BJ (cell line): Measurements from ENCODE around the gene MOK. TPM values are rescaled to one million over a fixed set of nuclear protein-coding genes. Genes with fewer than 3 reads are reported as not detected.
"Not testable (repeated sequence)": the region's sequence is repeated elsewhere in the genome, so short reads cannot be mapped to it uniquely, and the experiment has no call there.

Experiments used
- CTCF ChIA-PET: fragments of 350-600 bp; formaldehyde crosslinking; extraction: SDS; loops from one replicate; lab custom pipeline; 2021; ENCODE audit warnings: antibody characterized with exemption, inconsistent platforms; lab: Yijun Ruan, JAX
- POLR2A ChIA-PET: fragments of 300-600 bp; sonication (Branson Sonifier 250); formaldehyde crosslinking; extraction: SDS; loops from one replicate; lab custom pipeline; 2021; ENCODE audit warnings: antibody characterized with exemption; lab: Charles Lee
- DNase-seq: peaks from one replicate; pipeline ENCODE4 v3.0.0-alpha.2; 2011; ENCODE audit warnings: low read depth
- H3K27me3 ChIP-seq: 2 replicates; pipeline ENCODE4 v1.6.0; 2011; ENCODE audit warnings: low read length; ENCODE audit not compliant: control insufficient read depth, insufficient read depth
- H3K36me3 ChIP-seq: 2 replicates; pipeline ENCODE4 v1.5.1; 2011; ENCODE audit warnings: low read length; ENCODE audit not compliant: control insufficient read depth, insufficient read depth
- H3K4me3 ChIP-seq: 2 replicates; pipeline ENCODE4 v1.5.1; 2011; ENCODE audit warnings: low read depth, mild to moderate bottlenecking, control low read depth, low read length
- polyA minus RNA-seq: library from RNA; depleted of rRNA, polyadenylated mRNA; stranded (reverse); fragments of >200 nt; gene quantifications from 2 replicates; pipeline ENCODE4 v1.2.3, GENCODE V29; 2011; rRNA and poly(A)+ RNA removed
- polyA plus RNA-seq: library from polyadenylated mRNA; depleted of rRNA; stranded (reverse); fragments of >200 nt; gene quantifications from 2 replicates; pipeline ENCODE4 v1.2.3, GENCODE V29; 2011; rRNA removed
- TF ChIP-seq, protein P1 (sequence below): IDR thresholded peaks from 2 replicates; pipeline ENCODE4 v1.5.1; 2011; ENCODE audit warnings: low read depth, mild to moderate bottlenecking, control low read depth, inconsistent platforms, low read length, moderate library complexity; ENCODE audit not compliant: insufficient read depth

MOK gene
- polyA plus RNA-seq (20.5 and 26.0 TPM in 2 replicates), polyA minus RNA-seq (15.9 and 23.4 TPM in 2 replicates)

- POLR2A ChIA-PET: no interaction called here
- peak; percentile 94 for DNase-seq
- TF ChIP-seq, protein P1, sequence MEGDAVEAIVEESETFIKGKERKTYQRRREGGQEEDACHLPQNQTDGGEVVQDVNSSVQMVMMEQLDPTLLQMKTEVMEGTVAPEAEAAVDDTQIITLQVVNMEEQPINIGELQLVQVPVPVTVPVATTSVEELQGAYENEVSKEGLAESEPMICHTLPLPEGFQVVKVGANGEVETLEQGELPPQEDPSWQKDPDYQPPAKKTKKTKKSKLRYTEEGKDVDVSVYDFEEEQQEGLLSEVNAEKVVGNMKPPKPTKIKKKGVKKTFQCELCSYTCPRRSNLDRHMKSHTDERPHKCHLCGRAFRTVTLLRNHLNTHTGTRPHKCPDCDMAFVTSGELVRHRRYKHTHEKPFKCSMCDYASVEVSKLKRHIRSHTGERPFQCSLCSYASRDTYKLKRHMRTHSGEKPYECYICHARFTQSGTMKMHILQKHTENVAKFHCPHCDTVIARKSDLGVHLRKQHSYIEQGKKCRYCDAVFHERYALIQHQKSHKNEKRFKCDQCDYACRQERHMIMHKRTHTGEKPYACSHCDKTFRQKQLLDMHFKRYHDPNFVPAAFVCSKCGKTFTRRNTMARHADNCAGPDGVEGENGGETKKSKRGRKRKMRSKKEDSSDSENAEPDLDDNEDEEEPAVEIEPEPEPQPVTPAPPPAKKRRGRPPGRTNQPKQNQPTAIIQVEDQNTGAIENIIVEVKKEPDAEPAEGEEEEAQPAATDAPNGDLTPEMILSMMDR: no peak
- H3K4me3 ChIP-seq: peak within 1 kb of the TSS; percentile 62
- CTCF ChIA-PET: interaction anchor here (0.6 to 3.0 kb wide), 4 partner anchors 10 to 141 kb away, joined by 4 to 25 read pairs (median 11); no protein-coding TSS in a partner anchor
- H3K27me3 ChIP-seq: no peaks in the 10 kb centered on the region
- H3K36me3 ChIP-seq: no peaks in the 10 kb centered on the region
Observed at GRCh38 chr14:102304611-102305506, at the start of gene MOK. MOK (minus strand) TSS chr14:102305164; CDS start chr14:102304968, 196 bp downstream.

- CTCF ChIA-PET: no interaction called here
- Histone ChIP-seq H3K36me3 (peaks cover 15% of the 10 kb centered on the region), H3K4me3 (no peak overlapping the region), H3K27me3 (no peaks in the 10 kb centered on the region)
- DNase-seq: no peak
- TF ChIP-seq, protein P1: no peak
- POLR2A ChIA-PET: no interaction called here
Observed at GRCh38 chr14:102353126-102353619, 48.2 kb upstream of the MOK start.

GRCh38 chr14:102352213-102352612 is 47.2 kb upstream of the MOK start:
- TF ChIP-seq, protein P1: no peak
- Histone ChIP-seq H3K27me3 (no peaks in the 10 kb centered on the region), H3K4me3 (no peak overlapping the region), H3K36me3 (peaks cover 15% of the 10 kb centered on the region)
- CTCF ChIA-PET: interaction anchor here (1.3 kb wide), 1 partner anchor 8 kb away, joined by 4 read pairs; no protein-coding TSS in a partner anchor
- POLR2A ChIA-PET: no interaction called here
- DNase-seq: no peak

DNA sequence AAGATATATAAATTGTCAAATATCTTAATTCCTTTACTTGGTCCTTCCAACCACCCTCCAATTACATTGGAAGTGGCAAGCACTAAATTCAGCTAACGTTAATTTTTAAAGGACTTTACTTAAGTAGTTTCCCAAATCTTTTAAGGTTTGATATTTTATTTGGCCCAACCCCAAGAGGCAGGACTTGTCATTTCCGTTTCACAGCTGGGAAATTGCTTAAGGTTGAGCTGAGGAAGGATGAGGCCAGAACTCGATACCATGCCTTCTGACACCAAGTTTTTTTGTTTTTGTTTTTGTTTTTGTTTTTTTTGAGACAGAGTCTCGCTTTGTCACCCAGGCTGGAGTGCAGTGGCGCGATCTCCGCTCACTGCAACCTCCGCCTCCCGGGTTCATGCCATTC is 46.6 kb upstream of the MOK start:
- H3K27me3 ChIP-seq, H3K4me3 ChIP-seq, DNase-seq, POLR2A ChIA-PET: not testable (repeated sequence)
- CTCF ChIA-PET: interaction anchor here (1.3 kb wide), 1 partner anchor 9 kb away, joined by 4 read pairs; no protein-coding TSS in a partner anchor
- H3K36me3 ChIP-seq: peaks cover 18% of the 10 kb centered on the region

DNA sequence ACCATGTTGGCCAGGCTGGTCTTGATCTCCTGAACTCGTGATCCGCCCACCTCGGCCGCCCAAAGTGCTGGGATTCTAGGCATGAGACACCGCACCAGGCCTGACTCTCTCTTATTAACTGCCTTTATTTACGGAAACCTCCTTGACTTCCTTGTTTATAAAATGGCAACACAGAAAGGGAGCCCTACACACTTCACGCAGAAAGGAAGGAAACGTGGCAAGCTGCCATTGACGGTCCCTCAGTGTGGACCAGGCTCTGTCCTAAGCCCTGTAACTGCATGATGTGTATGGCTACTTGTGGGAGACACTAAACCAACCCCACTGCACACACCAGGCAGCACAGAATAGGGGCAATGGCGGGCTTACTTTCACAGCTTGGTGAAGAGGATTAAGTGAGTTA is 46.1 kb upstream of the MOK start:
- DNase-seq: no peak
- CTCF ChIA-PET: no interaction called here
- no peak overlapping the region for H3K4me3 ChIP-seq
- TF ChIP-seq, protein P1: no peak
- POLR2A ChIA-PET: no interaction called here
- H3K27me3 ChIP-seq: no peaks in the 10 kb centered on the region
- peaks cover 19% of the 10 kb centered on the region for H3K36me3 ChIP-seq
